Activated CD4-positive, alpha-beta T cell treated with anti-CD3 and anti-CD28 coated beads, Interleukin-2, amount 50 U/mL, for 48 hours (primary cell): ENCODE measurements around the gene ANKS1A.
"Not testable (repeated sequence)": the region's sequence is repeated elsewhere in the genome, so short reads cannot be mapped to it uniquely, and the experiment has no call there.

ENCODE experiments used
- DNase-seq, 2 experiments: peaks; one replicate each; pipeline ENCODE4 v3.0.0-alpha.2; 2020

ANKS1A gene

DNA sequence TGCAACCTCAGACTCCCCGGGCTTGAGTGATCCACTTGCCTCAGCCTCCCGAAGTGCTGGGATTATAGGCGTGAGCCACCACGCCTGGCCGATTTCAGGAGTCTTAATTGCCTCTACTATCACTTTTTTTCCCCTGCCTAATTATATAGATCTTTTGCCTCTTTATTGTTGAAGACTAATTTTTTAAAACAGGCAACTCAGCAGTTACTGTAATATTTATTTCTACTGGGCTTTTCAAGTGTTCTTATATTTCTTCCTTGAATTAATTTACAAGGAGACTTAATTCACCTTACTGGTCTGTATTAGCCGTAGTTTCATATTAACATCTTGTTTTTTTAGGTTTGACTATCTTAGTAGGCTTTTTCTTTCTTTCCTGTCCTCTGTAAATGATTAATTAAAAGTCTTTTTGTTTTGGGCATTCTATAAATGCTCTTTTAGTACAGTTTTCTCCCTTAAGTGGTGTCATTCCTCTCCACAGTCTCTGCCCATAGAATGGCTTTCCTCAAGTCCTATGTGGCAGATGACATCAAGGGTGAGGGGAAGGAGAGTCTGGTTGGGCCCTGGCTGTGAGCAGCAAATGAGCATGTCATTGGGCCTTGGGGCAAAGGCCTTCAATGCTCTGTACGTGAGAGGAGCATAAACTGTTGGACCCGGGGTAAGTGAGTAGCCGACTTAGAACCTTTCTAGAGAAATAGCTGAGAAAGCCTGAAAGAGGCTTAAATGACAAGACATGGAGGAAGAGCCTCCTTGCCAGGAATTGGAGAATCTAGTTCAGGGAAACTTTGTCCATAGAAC lies 36.0 kb downstream of the ANKS1A start:
- DNase-seq, result no peak

DNA sequence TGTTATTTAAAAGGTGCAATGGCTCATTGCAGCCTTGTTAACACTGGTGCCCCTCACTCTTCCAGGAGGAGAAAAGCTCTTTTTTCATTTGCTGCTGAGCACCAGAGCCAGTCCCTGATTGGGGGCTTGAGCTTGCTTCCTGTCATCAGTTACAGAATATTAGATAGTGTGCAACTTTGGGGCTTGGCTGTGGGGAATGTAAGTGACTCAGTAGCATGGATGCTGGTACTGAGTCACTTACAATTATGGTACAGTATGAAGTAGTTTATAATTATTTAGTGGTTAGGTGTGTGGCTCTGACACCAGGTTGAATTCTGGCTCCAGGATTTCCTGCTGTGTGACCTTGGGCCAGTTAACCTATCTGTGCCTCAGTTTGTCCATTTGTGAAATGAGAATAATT lies 37.6 kb downstream of the ANKS1A start:
- no peak for DNase-seq

DNA sequence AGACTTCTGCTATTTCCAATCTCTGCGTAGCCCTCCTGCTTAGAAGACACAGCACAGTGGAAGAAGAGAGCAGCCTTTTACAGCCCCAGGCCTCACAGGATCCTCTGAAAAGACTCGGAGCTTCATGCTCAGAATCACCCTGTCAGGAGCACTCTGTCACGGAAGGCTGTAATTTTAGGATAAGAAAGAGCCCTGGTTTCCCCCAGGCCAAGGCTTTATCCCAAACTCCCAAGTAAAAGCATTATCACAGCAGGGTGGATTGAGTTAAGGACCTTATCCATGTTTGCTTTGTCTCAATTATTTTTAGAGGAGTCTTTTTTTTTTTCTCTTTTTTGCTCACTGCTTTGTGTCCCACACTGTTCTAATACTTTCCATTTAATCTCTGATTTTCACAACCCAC lies 39.2 kb downstream of the ANKS1A start:
- DNase-seq, result no peak

DNA sequence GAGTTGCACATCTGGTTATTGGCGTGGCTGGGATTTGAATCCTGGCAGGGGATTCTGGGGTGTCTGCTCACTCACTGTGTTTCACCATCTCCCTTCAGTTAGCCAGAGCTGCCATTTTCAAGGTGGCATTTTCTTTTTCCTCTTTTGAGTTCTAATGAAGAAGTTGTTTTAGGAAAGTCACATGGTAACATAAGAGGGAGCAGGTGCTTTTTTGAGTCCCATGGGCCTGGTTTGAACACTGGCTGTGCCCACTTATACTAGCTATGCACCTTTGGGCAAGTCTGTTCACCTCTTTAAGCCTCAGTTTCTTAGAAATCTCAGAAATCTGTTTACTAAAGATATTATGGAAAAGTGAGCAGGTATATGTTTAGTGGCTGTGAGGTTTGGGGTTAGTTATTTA lies 39.6 kb downstream of the ANKS1A start:
- DNase-seq, result no peak

DNA sequence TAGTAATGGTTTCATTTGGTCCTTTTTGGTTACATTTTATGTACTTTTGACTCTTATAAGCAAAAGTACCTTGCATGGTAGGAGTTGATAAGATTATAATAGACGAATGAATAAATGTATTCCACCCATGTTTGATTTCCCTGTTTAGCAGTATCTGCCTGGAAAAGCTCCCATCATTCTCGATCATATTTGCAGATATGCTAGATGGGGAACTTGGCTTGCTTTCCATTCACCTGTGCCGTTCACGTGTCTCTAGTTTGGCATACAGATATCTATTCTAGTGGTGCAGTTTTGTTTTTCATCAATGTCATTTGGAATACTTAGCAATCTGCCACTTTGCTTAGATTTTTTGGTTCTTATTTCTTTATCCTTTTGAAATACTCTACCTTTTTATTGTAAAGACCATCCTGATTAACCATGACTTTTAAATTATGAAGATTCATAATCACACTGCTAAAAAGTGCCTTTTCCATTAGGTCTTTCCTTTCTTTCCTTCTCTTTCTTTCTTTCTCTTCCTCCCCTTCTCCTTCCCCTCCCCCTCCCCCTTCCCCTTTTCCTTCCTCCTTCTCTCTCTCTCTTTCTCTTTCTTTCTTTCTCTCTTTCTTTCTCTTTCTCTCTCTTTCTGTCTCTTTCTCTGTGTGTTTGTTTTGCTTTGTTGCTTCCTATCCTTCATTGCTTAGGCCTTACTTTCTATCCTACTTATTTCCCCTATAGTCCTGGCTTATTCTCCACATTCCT lies 40.4 kb downstream of the ANKS1A start:
- DNase-seq, result no peak

DNA sequence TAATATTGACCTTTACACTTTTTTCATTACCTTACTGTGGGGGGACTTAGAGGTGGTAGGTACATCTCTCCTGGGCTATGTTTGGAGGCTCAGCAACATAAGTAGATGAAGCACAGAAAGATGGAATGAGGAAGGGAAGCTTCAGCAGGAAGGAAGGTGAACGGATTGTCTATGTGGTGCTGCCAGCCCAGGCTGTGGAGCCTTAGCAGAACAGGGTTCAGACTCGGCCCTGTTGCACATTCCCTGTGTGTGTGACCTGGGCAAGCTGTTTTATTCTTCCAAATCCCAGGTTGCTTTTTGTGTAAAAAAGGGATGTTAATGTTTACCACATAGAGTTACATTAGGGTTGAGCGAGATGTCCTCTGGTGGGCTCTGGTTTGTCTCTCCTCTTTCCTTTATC lies 41.2 kb downstream of the ANKS1A start:
- no peak for DNase-seq

DNA sequence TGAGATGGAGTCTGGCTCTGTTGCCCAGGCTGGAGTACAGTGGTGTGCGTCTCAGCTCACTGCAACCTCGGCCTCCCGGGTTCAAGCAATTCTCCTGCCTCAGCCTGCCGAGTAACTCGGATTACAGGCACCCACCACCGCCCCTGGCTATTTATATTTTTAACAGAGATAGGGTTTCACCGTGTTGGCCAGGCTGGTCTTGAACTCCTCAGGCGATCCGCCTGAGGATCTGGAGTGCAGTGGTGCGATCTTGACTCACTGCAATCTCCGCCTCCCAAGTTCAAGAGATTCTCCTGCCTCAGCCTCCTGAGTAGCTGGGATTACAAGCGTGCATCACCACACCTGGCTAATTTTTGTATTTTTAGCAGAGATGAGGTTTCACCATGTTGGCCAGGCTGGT lies 43.1 kb downstream of the ANKS1A start:
- not testable (repeated sequence) for DNase-seq

DNA sequence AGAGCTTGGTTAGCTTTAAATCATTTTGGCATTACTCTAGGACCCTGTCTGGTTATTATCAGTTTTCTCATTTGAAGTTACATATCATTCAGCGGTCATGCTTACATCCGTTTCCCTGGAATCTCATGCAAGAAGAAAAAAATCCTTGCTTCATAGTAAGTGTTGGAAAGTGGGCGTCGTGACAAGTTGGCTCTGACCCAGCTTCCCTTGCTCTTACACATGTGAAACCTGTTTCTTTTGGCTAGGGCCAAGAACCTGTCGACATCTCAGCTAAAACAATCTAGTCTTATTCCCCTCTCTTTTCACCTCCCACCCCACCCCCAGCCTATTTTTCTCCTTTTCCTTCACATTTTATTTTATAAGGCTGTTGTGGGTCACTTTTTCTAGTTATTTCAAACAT lies 45.5 kb downstream of the ANKS1A start:
- no peak for DNase-seq

DNA sequence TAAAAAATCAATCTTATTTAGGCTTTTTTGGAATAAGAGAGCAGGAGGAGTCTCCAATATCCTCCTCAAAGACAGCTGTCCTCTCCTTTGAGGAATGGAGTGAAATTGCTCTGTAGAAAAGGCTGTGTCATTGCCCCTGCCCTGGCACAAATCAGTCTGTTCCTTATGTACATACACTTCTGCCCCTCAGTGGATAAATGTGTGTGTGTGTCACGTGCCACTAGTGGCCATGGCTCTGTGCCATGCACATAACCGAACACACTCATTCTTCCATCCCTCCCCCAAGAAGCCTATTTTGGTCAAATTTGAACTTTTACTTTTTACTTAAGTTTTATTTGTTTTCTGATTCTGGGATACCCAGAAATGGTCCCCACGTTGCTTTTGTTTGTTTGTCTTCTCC lies 49.2 kb downstream of the ANKS1A start:
- no peak for DNase-seq

DNA sequence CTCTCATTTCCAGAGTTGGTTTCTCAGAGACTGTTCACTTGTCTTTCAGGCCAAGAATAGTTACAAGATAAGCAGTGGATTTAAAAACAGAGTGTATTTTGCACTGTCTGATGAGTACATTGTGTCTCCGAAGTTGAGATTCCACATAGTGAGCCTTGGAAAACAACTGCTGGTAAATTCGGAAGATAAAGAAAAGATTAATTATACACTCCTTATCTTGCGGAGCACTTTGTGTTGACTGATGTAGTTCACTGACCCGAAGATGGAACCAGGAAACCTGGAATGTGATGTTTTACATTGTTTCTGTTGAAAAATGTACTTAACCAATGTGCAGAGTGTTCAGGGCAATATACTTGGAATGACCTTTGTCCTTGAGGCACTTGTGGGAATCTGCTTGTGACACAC lies 51.0 kb downstream of the ANKS1A start:
- DNase-seq, result no peak

DNA sequence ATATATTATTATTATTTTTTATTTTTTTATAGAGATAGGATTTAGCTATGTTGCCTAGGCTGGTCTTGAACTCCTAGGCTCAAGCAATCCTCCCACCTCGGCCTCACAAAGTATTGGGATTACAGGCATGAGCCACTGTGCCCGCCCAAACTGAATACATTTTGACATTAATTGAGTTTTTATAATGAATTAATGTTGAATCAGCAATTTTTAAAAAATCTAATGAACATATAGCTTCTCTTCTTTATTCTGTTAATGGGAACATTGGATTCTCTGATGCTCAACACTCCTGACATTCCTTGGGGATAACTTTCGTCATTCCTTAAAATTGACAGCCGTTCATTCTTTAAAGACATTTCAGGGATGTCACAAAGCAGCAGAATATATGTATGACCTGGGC lies 52.4 kb downstream of the ANKS1A start:
- DNase-seq, result no peak

DNA sequence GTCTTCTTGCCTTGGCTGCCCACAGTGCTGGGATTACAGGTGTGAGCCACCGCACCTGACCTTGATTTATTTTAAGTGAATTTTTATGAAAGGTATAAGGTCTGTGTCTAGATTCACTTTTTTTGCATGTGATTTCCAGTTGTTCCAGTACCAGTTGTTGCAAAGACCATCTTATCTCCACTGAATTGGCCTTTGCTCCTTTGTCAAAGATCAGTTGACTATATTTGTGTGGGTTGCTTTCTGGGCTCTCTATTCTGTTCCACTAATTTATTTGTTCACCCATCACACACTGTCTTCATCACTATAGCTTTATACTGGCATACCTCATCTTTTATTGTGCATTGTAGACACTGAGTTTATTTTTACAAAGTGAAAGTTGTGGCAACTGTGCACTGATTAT lies 56.3 kb downstream of the ANKS1A start:
- DNase-seq, result no peak

DNA sequence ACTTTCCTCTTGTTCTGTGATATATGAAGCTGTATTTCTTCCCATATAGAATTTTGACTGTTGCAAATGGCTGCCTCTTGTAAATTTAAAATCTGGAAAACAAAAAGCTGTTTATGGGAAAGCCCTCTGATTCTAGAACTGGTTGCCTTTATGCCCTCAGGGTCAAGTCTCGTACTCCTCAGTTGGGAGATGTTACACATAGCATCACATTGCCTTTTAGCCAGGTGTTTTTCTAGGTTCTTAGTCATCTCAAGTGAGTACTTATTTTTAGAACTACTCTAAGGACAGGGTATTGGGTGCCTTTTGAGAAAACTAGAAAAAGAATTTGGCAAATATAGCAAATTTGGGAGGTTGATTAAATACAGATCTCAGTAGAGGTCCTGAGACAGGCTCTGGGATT lies 58.5 kb downstream of the ANKS1A start:
- DNase-seq, result no peak

DNA sequence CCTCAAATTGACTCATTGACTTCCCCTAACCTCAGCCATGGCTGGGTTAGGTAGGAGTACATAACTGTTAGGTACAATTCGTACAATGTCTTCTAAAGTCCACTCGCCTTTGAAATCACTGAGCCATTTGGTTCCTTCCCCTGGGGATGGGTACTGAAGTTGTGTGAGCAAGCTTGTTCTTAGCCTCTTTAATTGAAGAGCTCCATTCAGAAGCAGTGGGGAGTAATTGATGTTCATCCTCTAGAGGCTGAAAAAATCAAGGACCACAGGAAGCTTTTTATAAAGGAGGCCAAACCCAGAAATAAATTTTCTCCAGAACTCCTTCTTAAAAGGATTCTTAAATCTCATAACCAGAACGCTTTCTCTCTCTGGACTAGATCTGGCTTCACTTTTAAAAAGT lies 60.6 kb downstream of the ANKS1A start:
- no peak for DNase-seq

DNA sequence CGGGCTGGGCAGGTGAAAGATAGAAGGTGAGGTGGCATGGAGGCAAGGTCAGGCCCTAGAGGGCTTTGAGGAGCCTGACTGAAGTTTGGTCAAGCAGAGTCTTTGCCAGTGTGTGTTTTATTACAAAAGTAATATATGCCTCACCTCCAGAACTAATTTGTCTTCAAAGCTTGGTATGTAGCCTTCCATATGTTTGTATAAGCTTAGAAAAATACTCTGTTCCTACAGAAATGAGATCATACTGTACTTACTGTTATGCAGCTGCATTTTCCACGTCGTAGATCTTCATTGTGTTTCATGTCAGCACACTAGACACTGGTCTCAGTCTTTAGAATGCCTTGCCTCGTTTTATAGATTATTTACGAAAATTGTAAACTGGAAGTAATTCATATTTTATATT lies 61.8 kb downstream of the ANKS1A start:
- no peak for DNase-seq

DNA sequence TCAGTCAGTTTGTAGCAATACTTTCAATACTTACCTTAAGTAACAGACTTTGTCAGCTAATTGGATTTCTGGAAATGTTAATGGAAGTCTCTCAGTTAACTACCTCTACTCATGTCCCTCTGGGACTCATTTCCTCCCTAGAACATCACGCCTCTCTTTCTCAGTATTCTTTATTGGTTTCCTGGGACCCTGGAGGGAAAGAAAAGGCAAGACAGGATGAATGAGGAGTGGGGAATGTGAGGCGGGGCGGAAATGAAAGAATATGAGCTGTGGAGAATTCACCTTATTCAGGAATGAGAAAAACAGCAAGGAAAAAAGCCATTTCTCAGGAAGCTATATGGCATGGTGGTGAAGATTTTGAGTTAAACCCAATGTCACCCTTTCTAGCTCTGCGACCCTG lies 62.7 kb downstream of the ANKS1A start:
- no peak for DNase-seq

DNA sequence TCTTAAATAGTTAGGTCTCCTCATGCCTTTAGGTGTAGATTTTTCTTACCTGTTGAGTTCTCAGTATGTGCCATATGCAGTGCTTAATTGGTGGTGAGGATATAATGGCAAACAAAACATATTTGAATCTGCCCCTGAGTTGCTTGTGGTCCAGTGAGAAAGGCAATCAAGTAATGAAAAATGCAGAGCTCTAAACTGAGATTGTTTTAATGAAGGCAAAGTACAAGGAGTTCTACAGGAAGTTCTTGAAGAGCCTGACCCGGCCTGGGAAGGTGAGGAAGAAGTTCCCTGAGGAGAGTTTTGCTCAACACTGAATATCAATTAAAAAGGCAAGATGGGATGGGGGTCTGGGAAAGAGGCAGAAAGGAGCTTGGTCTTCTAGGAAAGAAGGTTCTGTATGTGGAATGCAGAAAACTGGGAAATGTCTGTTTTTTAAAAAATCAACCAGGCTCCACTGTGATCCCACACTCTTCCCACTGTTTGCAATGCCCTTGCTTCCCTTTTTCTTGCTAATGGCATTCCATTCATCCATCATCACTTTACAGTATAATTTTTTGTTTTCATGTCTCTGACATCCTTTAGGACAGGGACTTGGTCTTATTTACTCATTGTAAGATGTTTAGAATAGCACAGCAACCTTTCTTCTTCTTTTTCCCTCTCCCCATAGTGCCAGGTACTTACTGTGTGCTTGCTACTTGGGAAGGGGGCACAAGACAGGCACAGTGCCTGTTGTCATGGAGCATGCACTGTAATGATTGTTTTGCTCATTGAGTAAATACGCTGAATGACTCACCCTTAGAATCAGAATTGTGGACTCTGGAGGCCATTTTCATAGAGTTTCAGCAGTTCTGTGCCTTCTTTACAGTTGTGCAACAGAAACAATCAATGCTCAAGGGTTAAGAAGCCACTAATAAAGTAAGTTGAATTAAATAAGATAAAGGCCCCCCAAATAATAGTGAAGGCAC lies 64.3 kb downstream of the ANKS1A start:
- DNase-seq, result no peak

DNA sequence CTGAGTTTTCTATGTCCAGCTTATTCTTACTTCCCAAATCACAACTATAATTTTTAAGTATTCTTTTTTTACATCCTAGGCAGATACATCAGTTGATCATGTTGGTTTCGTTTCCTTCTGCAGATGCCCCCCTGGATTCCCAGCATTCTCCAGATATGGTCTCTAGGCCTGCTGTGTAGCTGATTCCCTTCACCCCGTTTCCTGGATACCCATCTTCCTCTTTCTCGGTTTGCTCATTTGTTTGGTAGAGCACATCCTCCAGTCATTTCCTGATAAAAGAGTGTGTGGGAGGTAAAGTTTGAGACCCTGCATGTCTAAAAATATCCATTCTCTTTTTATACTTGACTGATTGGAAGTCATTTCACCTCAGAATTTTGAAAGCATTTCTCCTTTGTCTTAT lies 66.4 kb downstream of the ANKS1A start:
- DNase-seq, result no peak

DNA sequence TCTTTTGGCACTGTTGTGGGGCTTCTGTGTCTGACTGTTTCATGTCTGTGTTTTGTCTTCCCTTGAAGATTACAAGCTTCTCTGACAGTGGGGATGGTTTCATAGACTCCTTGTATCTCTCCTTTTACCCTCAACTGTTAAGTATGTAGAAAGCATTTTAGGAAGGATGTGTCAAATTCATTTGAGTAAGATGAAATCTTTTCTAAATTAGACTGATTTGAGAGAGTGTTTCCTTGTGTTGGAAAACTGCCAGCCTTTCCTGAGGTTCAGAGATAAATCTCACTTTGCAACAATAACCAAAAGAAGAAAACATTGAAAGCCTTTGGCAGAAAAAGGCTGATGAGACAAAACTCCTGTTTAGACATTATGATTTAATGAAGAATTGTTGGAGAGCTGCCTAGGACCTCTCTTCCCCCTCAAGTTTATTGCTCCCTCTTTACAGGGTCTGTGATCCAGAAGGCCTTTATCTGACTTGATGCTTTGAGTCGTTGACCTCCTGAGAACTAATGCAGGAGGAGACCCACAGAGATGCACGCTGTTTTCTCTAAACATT lies 68.3 kb downstream of the ANKS1A start:
- no peak for DNase-seq

DNA sequence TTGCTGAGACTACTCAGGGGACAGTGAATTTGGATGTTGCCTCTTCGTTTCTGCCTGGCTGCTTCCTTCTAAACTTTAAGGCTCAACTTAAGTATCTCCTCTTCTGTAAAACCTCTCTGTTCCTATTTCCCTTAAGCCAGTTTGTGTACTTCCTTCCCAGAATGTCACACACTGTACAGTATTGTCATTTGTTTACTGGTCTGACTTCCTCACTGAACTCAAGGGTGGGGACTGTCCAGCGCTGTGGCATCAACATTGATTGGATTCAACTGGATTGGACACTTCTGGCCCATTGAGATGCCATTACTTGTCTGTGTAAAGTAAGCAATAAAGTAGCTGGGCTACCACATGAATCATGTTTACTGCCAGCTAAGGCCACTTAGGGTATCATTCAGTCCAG lies 69.7 kb downstream of the ANKS1A start:
- DNase-seq, result no peak

DNA sequence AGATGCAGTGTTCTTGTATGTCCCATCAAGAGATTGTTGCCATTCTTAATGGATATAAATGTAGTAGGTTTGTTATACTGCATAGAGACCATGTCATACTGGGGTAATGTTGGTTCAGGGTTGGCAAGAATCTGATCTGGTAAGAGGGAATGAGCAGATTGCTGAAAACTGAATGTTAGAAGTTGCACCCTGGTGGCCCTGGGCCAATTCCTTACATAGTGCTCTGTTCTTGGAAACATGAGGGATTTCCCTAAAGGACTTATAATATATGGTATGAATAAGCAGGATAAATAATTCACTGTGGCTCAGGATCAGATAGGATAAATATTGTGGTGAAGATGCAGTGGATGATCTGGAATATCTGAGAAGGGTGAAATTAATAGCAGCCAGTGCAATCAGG lies 70.2 kb downstream of the ANKS1A start:
- no peak for DNase-seq

DNA sequence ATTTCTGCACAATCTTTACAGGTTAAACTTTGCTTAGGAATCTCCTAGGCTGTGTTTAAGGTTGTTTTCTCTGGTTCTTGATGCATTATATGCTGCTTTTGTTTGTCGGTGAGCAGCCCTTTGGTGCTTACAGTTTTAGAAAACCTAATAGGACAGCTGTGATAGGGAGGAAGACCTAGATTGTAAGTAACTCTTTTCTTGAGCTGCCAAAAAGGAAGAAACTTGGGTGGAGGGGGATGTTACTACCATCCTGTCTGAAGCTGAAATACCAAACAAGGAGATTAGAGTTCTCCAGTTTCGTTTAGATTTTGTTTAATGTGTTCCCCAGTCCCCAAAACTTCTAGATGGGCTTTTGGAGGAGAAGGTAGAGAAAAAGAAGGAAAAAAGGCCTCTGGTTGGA lies 72.0 kb downstream of the ANKS1A start:
- no peak for DNase-seq

DNA sequence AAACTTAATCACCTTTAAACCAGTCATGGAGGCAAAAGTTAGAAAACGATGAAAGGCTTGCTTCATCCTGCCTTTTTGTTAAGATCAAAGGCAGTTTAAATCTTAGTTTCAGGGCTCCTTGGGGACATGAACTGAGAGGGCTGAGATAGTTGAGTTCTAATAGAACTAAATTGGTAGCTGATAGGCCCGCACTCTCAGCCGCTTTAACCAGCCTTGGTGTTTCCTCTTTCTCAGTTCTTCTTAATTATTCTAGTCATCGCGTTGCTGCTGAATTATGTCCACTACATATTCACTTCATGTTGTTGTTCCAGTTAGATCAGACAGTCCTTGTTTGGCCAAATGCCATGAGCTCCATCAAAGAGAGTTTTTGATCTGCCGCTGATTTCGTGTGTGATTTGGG lies 72.5 kb downstream of the ANKS1A start:
- no peak for DNase-seq
